K562 (cell line): Measurements from ENCODE around the gene ATG4D. TPM values are rescaled to one million over a fixed set of nuclear protein-coding genes. Genes with fewer than 3 reads are reported as not detected.
A peak's percentile ranks its signal among the peaks of the same experiment; 100 is the strongest.

Experiments
- BCL6 ChIP-seq: fragments of 250-450 bp; sonication (Bioruptor Pico); IDR thresholded peaks from 2 replicates; pipeline ENCODE4 v1.4.0; 2020
- FOXJ3 ChIP-seq: sonication (generic); formaldehyde crosslinking; IDR thresholded peaks from 2 replicates; pipeline ENCODE4 v1.4.0; 2020; ENCODE audit warnings: mild to moderate bottlenecking, missing genetic modification reagents
- PRDM10 ChIP-seq: fragments of 450-650 bp; IDR thresholded peaks from 2 replicates; pipeline ENCODE4 v1.6.1; 2018; ENCODE audit not compliant: partially characterized antibody
- REST ChIP-seq, 2 experiments: fragments of 450-650 bp; formaldehyde crosslinking in 1 of 2; IDR thresholded peaks; 2 replicates each; pipeline versions ENCODE4 v1.4.0 to v1.6.1; 2014 to 2020; ENCODE audit warnings: mild to moderate bottlenecking in 2 of 2, borderline replicate concordance in 1 of 2, low read depth in 1 of 2
- SMARCA4 ChIP-seq: fragments of 450-650 bp; IDR thresholded peaks from 2 replicates; pipeline ENCODE4 v1.6.1; 2016
- SP1 ChIP-seq: sonication (generic); formaldehyde crosslinking; IDR thresholded peaks from 2 replicates; pipeline ENCODE4 v1.8.1; 2022; ENCODE audit warnings: mild to moderate bottlenecking, missing genetic modification reagents
- SRSF1 ChIP-seq: fragments of 200-400 bp; formaldehyde crosslinking; IDR thresholded peaks from 2 replicates; pipeline ENCODE4 v1.6.1; 2017; ENCODE audit warnings: mild to moderate bottlenecking, low read depth, low read length, moderate library complexity
- ZBTB7A ChIP-seq: IDR thresholded peaks from 2 replicates; pipeline ENCODE4 v1.6.1; 2011; ENCODE audit warnings: low read depth, mild to moderate bottlenecking, low read length, moderate library complexity, borderline replicate concordance; ENCODE audit not compliant: control insufficient read depth
- ZBTB9 ChIP-seq: fragments of 450-650 bp; formaldehyde crosslinking; IDR thresholded peaks from 2 replicates; pipeline ENCODE4 v1.4.0; 2020; ENCODE audit warnings: mild to moderate bottlenecking, moderate library complexity
- ZNF124 ChIP-seq: sonication (generic); formaldehyde crosslinking; IDR thresholded peaks from 2 replicates; pipeline ENCODE4 v1.8.1; 2022; ENCODE audit warnings: missing genetic modification reagents
- ZNF324 ChIP-seq: fragments of 250-450 bp; sonication (Bioruptor Pico); IDR thresholded peaks from 2 replicates; pipeline ENCODE4 v1.4.0; 2020; ENCODE audit warnings: mild to moderate bottlenecking
- ZNF449 ChIP-seq: fragments of 250-450 bp; sonication (Bioruptor Pico); IDR thresholded peaks from 2 replicates; pipeline ENCODE4 v1.8.0; 2022; ENCODE audit warnings: moderate library complexity, mild to moderate bottlenecking, inconsistent platforms
- polyA plus RNA-seq, 8 experiments: library from polyadenylated mRNA; depleted of rRNA in 4 of 8; stranded (reverse) in 5 of 8; unstranded in 3 of 8; fragments of >200 nt; fragmentation: Nextera tagmentation in 2 of 8; fragmentation: Illumina TruSeq in 1 of 8; extraction: Ambion mirVana in 2 of 8; extraction: Trizol in 1 of 8; gene quantifications; 2 replicates each; pipeline versions ENCODE4 v1.2.1 to v1.2.3, GENCODE V29; 2011 to 2014; ENCODE audit warnings: inconsistent platforms in 1 of 8, missing spikeins in 1 of 8
- total RNA-seq, 7 experiments: library from RNA; depleted of rRNA in 6 of 7; stranded (reverse); fragments of >200 nt in 6 of 7; fragmentation: Illumina TruSeq in 2 of 7; extraction: Trizol in 2 of 7; gene quantifications; 2 replicates each; pipeline versions ENCODE4 v1.2.1 to v1.2.3, GENCODE V29; 2011 to 2021; ENCODE audit warnings: low replicate concordance in 1 of 7

Gene ATG4D
- total and polyA plus RNA-seq, 9 of the 15 experiments (the other 6 are each of a cell fraction or from before 2014, with no cell fraction given): 0.51 to 66.1 (median 22.9) TPM

- no peak for TF ChIP-seq PRDM10
- no peak for TF ChIP-seq BCL6 (CRISPR knock-in tag)
- TF ChIP-seq SMARCA4: 0 out of 2 replicates have a peak, but pooled peaks have one; percentile 33
- no peak for TF ChIP-seq FOXJ3 (CRISPR knock-in tag)
- no peak for TF ChIP-seq ZBTB9 (CRISPR knock-in tag)
- TF ChIP-seq ZNF124 (CRISPR knock-in tag): no peak
- TF ChIP-seq SRSF1: no peak
- TF ChIP-seq REST (IDR thresholded peaks at IDR 0.05; ENCODE audit: borderline replicate concordance): no peak
- TF ChIP-seq REST (CRISPR knock-in tag; IDR thresholded peaks at IDR 0.05; ENCODE audit: low read depth): no peak
- TF ChIP-seq ZNF324 (CRISPR knock-in tag): no peak
- TF ChIP-seq ZBTB7A: peak; percentile 37; the same call in 1 of the 2 replicates
- 0 out of 2 replicates have a peak, but pooled peaks have one; percentile 34 for TF ChIP-seq ZNF449
- TF ChIP-seq SP1 (CRISPR knock-in tag): 0 out of 2 replicates have a peak, but pooled peaks have one; percentile 31
Observed at GRCh38 chr19:10517760-10518443, 25.8 kb upstream of the ATG4D start (continued).
